ENCODE results near the gene REG3G. TPM values are rescaled to one million over a fixed set of nuclear protein-coding genes. Genes with fewer than 3 reads are reported as not detected.

Gene REG3G
- total RNA-seq, 1 experiment from 2014 or later = 0.20 TPM

GRCh38 chr2:78980152-78980465 is 45.4 kb upstream of the REG3G start:
- POLR2A ChIA-PET = no interaction called here
- Mint-ChIP-seq H3K9me3 (no peaks in the 10 kb centered on the region), H3K36me3 (no peaks in the 10 kb centered on the region), H3K4me3 (no peak overlapping the region), H3K27ac (no peak overlapping the region), H3K4me1 (peaks cover 20% of the 10 kb centered on the region), H3K27me3 (ENCODE audit: low read depth) (no peaks in the 10 kb centered on the region)
- ATAC-seq = no peak
- CTCF ChIA-PET = no interaction called here
- no peak for DNase-seq (ENCODE audit: low spot score)
- no peak for TF ChIP-seq AFF4 (CRISPR knock-in tag; IDR thresholded peaks at IDR 0.05; ENCODE audit: borderline replicate concordance)
- no peak for TF ChIP-seq CBFB (CRISPR knock-in tag; IDR thresholded peaks at IDR 0.05; ENCODE audit: low read depth)
- no peak for TF ChIP-seq ZNF281 (CRISPR knock-in tag; IDR thresholded peaks at IDR 0.05)
- no peak for TF ChIP-seq IRF1 (CRISPR knock-in tag; IDR thresholded peaks at IDR 0.05)
- TF ChIP-seq ZNF423 (CRISPR knock-in tag; IDR thresholded peaks at IDR 0.05) = no peak
- TF ChIP-seq RORB (CRISPR knock-in tag; IDR thresholded peaks at IDR 0.05) = no peak
- no peak for TF ChIP-seq GRHL2 (CRISPR knock-in tag; IDR thresholded peaks at IDR 0.05; ENCODE audit: insufficient replicate concordance, severe bottlenecking)
- no peak for TF ChIP-seq FOXP1 (CRISPR knock-in tag; IDR thresholded peaks at IDR 0.05; ENCODE audit: borderline replicate concordance)
- no peak for TF ChIP-seq HMGA2 (CRISPR knock-in tag; IDR thresholded peaks at IDR 0.05)
- no peak for TF ChIP-seq ATF1 (CRISPR knock-in tag; IDR thresholded peaks at IDR 0.05)
- no peak for TF ChIP-seq ARID4B (CRISPR knock-in tag; IDR thresholded peaks at IDR 0.05; ENCODE audit: borderline replicate concordance)
- no peak for TF ChIP-seq ZSCAN18 (CRISPR knock-in tag; IDR thresholded peaks at IDR 0.05)
- no peak for TF ChIP-seq STAT6 (CRISPR knock-in tag; conservative IDR thresholded peaks at IDR 0.05; ENCODE audit: low read depth)
- TF ChIP-seq KAT7 (CRISPR knock-in tag; IDR thresholded peaks at IDR 0.05; ENCODE audit: borderline replicate concordance) = no peak
- no peak for TF ChIP-seq HMGXB4 (CRISPR knock-in tag; IDR thresholded peaks at IDR 0.05)
- TF ChIP-seq TEAD4 (CRISPR knock-in tag; IDR thresholded peaks at IDR 0.05) = no peak
- TF ChIP-seq IRF2 (CRISPR knock-in tag; IDR thresholded peaks at IDR 0.05; ENCODE audit: borderline replicate concordance, low read depth) = no peak
- no peak for TF ChIP-seq SP1 (CRISPR knock-in tag; conservative IDR thresholded peaks at IDR 0.05)
- TF ChIP-seq SOX15 (CRISPR knock-in tag; IDR thresholded peaks at IDR 0.05) = no peak
